Fibroblast of skin of left quadriceps (primary cell): ENCODE data around the gene MBNL1.

Source experiments
- DNase-seq, 2 experiments: peaks; one replicate each; pipeline ENCODE4 v3.0.0-alpha.2; 2013; ENCODE audit warnings: low read depth in 2 of 2

The MBNL1 gene

GRCh38 chr3:152268555-152269055 is at the start of gene MBNL1:
Gene MBNL1 (plus strand): TSS chr3:152268929. CDS start chr3:152300194, 31,265 bp downstream.
- peak; percentile 53 to 56 for DNase-seq

- DNase-seq, result no peak
Measured at GRCh38 chr3:152219216-152219615, 49.5 kb upstream of the MBNL1 start.

GRCh38 chr3:152219769-152220255 is 48.9 kb upstream of the MBNL1 start:
- DNase-seq, result no peak

GRCh38 chr3:152222327-152222726 is 46.4 kb upstream of the MBNL1 start:
- DNase-seq, result peak; percentile 59

GRCh38 chr3:152225201-152225600 is 43.5 kb upstream of the MBNL1 start:
- no peak for DNase-seq

- DNase-seq, result no peak
Measured at GRCh38 chr3:152226176-152226575, 42.6 kb upstream of the MBNL1 start.

- no peak for DNase-seq
Measured at GRCh38 chr3:152227027-152227426, 41.7 kb upstream of the MBNL1 start.

- DNase-seq, result no peak
Measured at GRCh38 chr3:152229692-152230091, 39.0 kb upstream of the MBNL1 start.

- DNase-seq, result no peak
Measured at GRCh38 chr3:152230370-152230769, 38.4 kb upstream of the MBNL1 start.

GRCh38 chr3:152232001-152232400 is 36.7 kb upstream of the MBNL1 start:
- DNase-seq, result no peak

- no peak for DNase-seq
Measured at GRCh38 chr3:152232679-152233078, 36.0 kb upstream of the MBNL1 start.

GRCh38 chr3:152234657-152235375 is 33.9 kb upstream of the MBNL1 start:
- DNase-seq, result no peak

GRCh38 chr3:152235709-152236298 is 32.9 kb upstream of the MBNL1 start:
- no peak for DNase-seq

GRCh38 chr3:152236716-152237115 is 32.0 kb upstream of the MBNL1 start:
- peak; percentile 50 to 60 for DNase-seq

- DNase-seq, result no peak
Measured at GRCh38 chr3:152241142-152242017, 27.3 kb upstream of the MBNL1 start.

GRCh38 chr3:152243301-152243711 is 25.4 kb upstream of the MBNL1 start:
- DNase-seq, result no peak

- no peak for DNase-seq
Measured at GRCh38 chr3:152243721-152244516, 24.8 kb upstream of the MBNL1 start.

GRCh38 chr3:152244517-152244888 is 24.2 kb upstream of the MBNL1 start:
- DNase-seq, result no peak

- no peak for DNase-seq
Measured at GRCh38 chr3:152245498-152246170, 23.1 kb upstream of the MBNL1 start.

- no peak for DNase-seq
Measured at GRCh38 chr3:152251916-152252315, 16.8 kb upstream of the MBNL1 start.

GRCh38 chr3:152252755-152253154 is 16.0 kb upstream of the MBNL1 start:
- no peak for DNase-seq
